Measurements from ENCODE around the gene CYP3A4. TPM values are rescaled to one million over a fixed set of nuclear protein-coding genes. Genes with fewer than 3 reads are reported as not detected.

CYP3A4 gene
- total and polyA plus RNA-seq, 9 of the 15 experiments (the other 6 are each of a cell fraction or from before 2014, with no cell fraction given), result 0.07 to 0.08 TPM; not detected in 7

- ChIA-PET CTCF (ENCODE audit: low intra/inter-chr PET ratio) (no interaction called here), POLR2A (no interaction called here)
- Histone ChIP-seq H3K9ac (ENCODE audit: insufficient read depth in 1 of 2, low read depth in 2 of 2, low read length in 2 of 2) (no peak overlapping the region), H3K4me2 (ENCODE audit: insufficient read depth, low read length) (no peak overlapping the region), H3K4me3 (no peak overlapping the region), H3K9me3 (replicated peaks; ENCODE audit: control insufficient read depth, insufficient read depth, low read depth, low read length) (no peaks in the 10 kb centered on the region), H3K9me1 (ENCODE audit: control insufficient read depth, insufficient read depth, low read length) (no peaks in the 10 kb centered on the region), H4K20me1 (replicated peaks; ENCODE audit: control insufficient read depth, insufficient read depth, low read length) (no peaks in the 10 kb centered on the region), H3K36me3 (ENCODE audit: control insufficient read depth, insufficient read depth, low read length) (no peaks in the 10 kb centered on the region), H2AFZ (ENCODE audit: low read depth, low read length) (no peak overlapping the region), H3K4me1 (replicated peaks in 1 of 2; ENCODE audit: control insufficient read depth in 2 of 2, insufficient read depth in 2 of 2, low read length in 2 of 2) (peaks cover 0 to 9% of the 10 kb centered on the region in 2 experiments; a peak in 4 of 5 replicates), H3K27me3 (ENCODE audit: control insufficient read depth in 2 of 2, insufficient read depth in 2 of 2, low read length in 2 of 2) (no peaks in the 10 kb centered on the region; a peak in 1 of 5 replicates), H3K79me2 (ENCODE audit: control insufficient read depth, insufficient read depth, low read length) (no peaks in the 10 kb centered on the region), H3K27ac (ENCODE audit: extremely low read depth, low read depth, low read length) (no peak overlapping the region)
- in situ Hi-C loops (cut with MboI) (no loop called here), intact Hi-C loops (cut with micrococcal nuclease) (no loop called here)
- ATAC-seq (no peak), DNase-seq (ENCODE audit: extremely low read depth in 1 of 4, low spot score in 3 of 4) (no peak), FAIRE-seq (no peak)
- WGBS (ENCODE audit: insufficient coverage, low coverage, missing lambda C conversion rate), result 21% methylated on average over 6 of the region's 6 CpGs
- TF ChIP-seq HSF4 (CRISPR knock-in tag; IDR thresholded peaks at IDR 0.05; ENCODE audit: borderline replicate concordance), result no peak
- TF ChIP-seq GATA2 (CRISPR knock-in tag; IDR thresholded peaks at IDR 0.05), result no peak
- TF ChIP-seq HMGXB4 (CRISPR knock-in tag; IDR thresholded peaks at IDR 0.05), result no peak
- TF ChIP-seq ZNF592 (IDR thresholded peaks at IDR 0.05), result no peak
- no peak for TF ChIP-seq HCFC1 (IDR thresholded peaks at IDR 0.05; ENCODE audit: low read depth, low read length)
- TF ChIP-seq CBFA2T3 (IDR thresholded peaks at IDR 0.05), result no peak
- no TSS peak for BruUV-seq (replicated peaks)
Measured at GRCh38 chr7:99748846-99749579, 35.0 kb downstream of the CYP3A4 start.

Measured in K562 (cell line).